Tibial nerve (tissue), 4 donors: ENCODE data around the gene MS4A2. TPM values are rescaled to one million over a fixed set of nuclear protein-coding genes. Genes with fewer than 3 reads are reported as not detected.

Experiments
- DNase-seq, 2 donors: peaks; one replicate each; pipeline ENCODE4 v3.0.0-alpha.2; 2019; ENCODE audit warnings: low spot score in 2 of 2
- H3K27ac ChIP-seq, 4 donors: fragments of 200-600 bp; sonication (generic) in 3 of 4; one replicate each; pipeline ENCODE4 v1.5.1; 2017 to 2019; ENCODE audit warnings: mild to moderate bottlenecking in 1 of 4
- H3K27me3 ChIP-seq, 2 donors: fragments of 200-600 bp; sonication (generic) in 1 of 2; one replicate each; pipeline versions ENCODE4 v1.5.1 to v1.6.0; 2017 to 2019
- H3K36me3 ChIP-seq, 3 donors: fragments of 200-600 bp; sonication (generic); one replicate each; pipeline ENCODE4 v1.5.1; 2018 to 2019
- H3K4me1 ChIP-seq, 4 donors: fragments of 200-600 bp; sonication (generic) in 3 of 4; one replicate each; pipeline ENCODE4 v1.5.1; 2017 to 2019
- H3K4me3 ChIP-seq, 4 donors: fragments of 200-600 bp; sonication (generic) in 3 of 4; one replicate each; pipeline ENCODE4 v1.5.1; 2017 to 2019; ENCODE audit warnings: mild to moderate bottlenecking in 1 of 4, moderate library complexity in 1 of 4
- H3K9me3 ChIP-seq, 4 donors: fragments of 200-600 bp; sonication (generic) in 3 of 4; one replicate each; pipeline ENCODE4 v1.5.1; 2017 to 2019
- EP300 ChIP-seq, 2 donors: sonication (generic); formaldehyde crosslinking; IDR thresholded peaks; one replicate each; pipeline ENCODE4 v1.6.1; 2017; ENCODE audit warnings: antibody characterized with exemption in 2 of 2, mild to moderate bottlenecking in 1 of 2
- POLR2A ChIP-seq, 2 donors: fragments of 450-650 bp; IDR thresholded peaks; one replicate each; pipeline ENCODE4 v1.6.1; 2017; ENCODE audit warnings: antibody characterized with exemption in 2 of 2, mild to moderate bottlenecking in 2 of 2, moderate library complexity in 2 of 2
- WGBS, 2 donors: methylation state at CpG; one replicate each; pipeline ENCODE4 v1.1.5; 2018; 5-methylcytosine and 5-hydroxymethylcytosine counted together
- total RNA-seq, 4 donors: library from RNA; depleted of rRNA; stranded (reverse); fragments of >200 nt; gene quantifications; one replicate each; pipeline ENCODE4 v1.1.0, GENCODE V29; 2016
- TF ChIP-seq, protein P1 (sequence below), 5 experiments: fragments of 200-600 bp in 3 of 5; fragments of 450-650 bp in 2 of 5; sonication (generic) in 3 of 5; IDR thresholded peaks; one replicate each; pipeline ENCODE4 v1.5.1; 2016 to 2019; ENCODE audit warnings: antibody characterized with exemption in 5 of 5, mild to moderate bottlenecking in 3 of 5, moderate library complexity in 2 of 5

The MS4A2 gene
- total RNA-seq, 4 donors from 2014 or later = 1.8 to 1.9 TPM; not detected in 2

DNA sequence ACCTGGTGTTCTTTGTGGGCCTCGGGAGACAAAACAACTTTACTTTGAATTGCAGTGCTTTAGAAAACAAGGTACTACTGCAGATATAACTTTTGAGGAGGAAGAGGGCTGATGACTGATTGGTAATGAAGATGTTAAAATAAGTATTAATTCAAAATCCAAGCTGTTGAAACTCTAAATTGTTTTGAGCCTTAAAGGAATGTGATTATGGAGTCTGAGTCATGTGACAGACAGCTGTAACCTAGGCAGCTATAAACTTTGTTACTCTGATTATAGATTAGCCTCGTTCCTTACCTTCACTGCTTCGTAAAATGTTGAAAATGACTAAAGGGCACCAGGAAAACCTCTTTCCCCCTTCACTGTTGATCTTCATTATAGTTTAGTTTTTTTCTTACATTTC lies 43.4 kb downstream of the MS4A2 start:
- 66 to 70% methylated on average over 3 of the region's 3 CpGs for WGBS, 2 donors
- no peaks in the 10 kb centered on the region for H3K36me3 ChIP-seq
- no peaks in the 10 kb centered on the region for H3K27me3 ChIP-seq
- H3K27ac ChIP-seq = no peak overlapping the region
- TF ChIP-seq EP300 (IDR thresholded peaks at IDR 0.05) = no peak
- TF ChIP-seq, protein P1, sequence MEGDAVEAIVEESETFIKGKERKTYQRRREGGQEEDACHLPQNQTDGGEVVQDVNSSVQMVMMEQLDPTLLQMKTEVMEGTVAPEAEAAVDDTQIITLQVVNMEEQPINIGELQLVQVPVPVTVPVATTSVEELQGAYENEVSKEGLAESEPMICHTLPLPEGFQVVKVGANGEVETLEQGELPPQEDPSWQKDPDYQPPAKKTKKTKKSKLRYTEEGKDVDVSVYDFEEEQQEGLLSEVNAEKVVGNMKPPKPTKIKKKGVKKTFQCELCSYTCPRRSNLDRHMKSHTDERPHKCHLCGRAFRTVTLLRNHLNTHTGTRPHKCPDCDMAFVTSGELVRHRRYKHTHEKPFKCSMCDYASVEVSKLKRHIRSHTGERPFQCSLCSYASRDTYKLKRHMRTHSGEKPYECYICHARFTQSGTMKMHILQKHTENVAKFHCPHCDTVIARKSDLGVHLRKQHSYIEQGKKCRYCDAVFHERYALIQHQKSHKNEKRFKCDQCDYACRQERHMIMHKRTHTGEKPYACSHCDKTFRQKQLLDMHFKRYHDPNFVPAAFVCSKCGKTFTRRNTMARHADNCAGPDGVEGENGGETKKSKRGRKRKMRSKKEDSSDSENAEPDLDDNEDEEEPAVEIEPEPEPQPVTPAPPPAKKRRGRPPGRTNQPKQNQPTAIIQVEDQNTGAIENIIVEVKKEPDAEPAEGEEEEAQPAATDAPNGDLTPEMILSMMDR (IDR thresholded peaks at IDR 0.05) = no peak
- TF ChIP-seq POLR2A (IDR thresholded peaks at IDR 0.05) = no peak
- H3K4me3 ChIP-seq = no peak overlapping the region
- no peaks in the 10 kb centered on the region for H3K4me1 ChIP-seq
- H3K9me3 ChIP-seq = peaks cover 0 to 23% (median 0%) of the 10 kb centered on the region in 4 donors
- no peak for DNase-seq

DNA sequence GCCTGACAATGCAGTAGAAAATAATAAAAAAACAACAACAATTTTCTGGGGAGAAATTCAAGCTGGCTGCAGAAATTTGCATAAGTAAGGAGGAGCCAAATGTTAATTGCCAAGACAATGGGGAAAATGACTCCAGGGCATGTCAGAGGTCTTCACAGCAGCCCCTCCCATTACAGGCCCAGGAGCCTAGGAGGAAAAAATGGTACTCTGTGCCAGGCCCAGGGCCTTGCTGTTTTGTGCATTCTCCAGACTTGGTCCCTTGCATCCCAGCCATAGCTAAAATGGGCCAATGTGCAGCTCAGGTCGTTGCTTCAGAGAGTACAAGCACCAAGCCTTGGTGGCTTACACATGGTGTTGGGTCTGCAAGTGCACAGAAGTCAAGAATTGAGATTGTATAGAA lies 45.5 kb downstream of the MS4A2 start:
- peaks cover 0 to 31% (median 0%) of the 10 kb centered on the region in 4 donors for H3K9me3 ChIP-seq
- H3K4me1 ChIP-seq = no peaks in the 10 kb centered on the region
- no peak for DNase-seq
- WGBS, 2 donors = 9 to 14% methylated on average over 1 of the region's 1 CpG
- H3K27ac ChIP-seq = no peak overlapping the region
- no peak overlapping the region for H3K4me3 ChIP-seq
- TF ChIP-seq POLR2A (IDR thresholded peaks at IDR 0.05) (no peak), EP300 (IDR thresholded peaks at IDR 0.05) (no peak)
- TF ChIP-seq, protein P1 (IDR thresholded peaks at IDR 0.05) = no peak
- H3K36me3 ChIP-seq = no peaks in the 10 kb centered on the region
- H3K27me3 ChIP-seq = no peaks in the 10 kb centered on the region

DNA sequence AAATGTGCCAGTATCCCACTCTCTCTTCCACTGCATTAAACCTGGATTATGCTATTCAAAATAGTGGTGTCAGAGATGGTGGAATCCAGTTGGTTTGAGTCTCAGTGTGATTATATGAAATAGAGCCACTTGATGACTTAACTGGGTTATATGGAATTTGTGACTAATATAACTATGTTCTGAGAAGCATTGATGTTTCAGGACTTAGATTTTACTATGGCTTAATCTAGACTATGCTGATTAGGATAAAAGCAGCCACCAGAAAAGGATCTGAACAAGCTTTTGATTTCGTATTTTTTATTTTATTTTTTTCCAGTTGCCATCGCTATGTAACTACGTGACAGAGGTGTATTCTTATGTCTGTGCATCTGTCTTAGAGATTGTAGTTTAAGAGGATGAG lies 55.3 kb downstream of the MS4A2 start:
- no peaks in the 10 kb centered on the region for H3K9me3 ChIP-seq
- H3K27ac ChIP-seq = no peak overlapping the region
- TF ChIP-seq EP300 (IDR thresholded peaks at IDR 0.05) = no peak
- TF ChIP-seq POLR2A (IDR thresholded peaks at IDR 0.05) = no peak
- TF ChIP-seq, protein P1 (IDR thresholded peaks at IDR 0.05) = no peak

DNA sequence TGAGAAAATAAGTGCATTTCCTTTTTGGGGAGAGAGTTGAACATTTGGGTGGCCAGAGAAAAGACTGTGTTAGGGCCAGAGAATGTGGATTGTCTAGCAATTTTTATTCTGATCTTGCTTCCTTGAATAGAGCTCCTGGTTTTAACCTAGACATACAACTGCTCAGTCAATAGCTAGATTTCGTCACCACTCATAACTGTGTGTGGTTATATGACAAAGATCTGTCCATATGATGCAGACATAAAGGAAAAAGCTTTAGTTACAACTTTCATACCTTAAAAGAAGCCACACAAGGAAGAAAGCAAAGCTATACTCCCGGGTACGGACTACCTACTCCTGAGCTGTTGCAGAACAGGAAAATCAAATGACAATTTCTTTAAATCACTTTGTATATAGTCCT lies 57.2 kb downstream of the MS4A2 start:
- no peak overlapping the region for H3K27ac ChIP-seq
- no peak overlapping the region for H3K4me3 ChIP-seq
- H3K36me3 ChIP-seq = no peaks in the 10 kb centered on the region
- H3K27me3 ChIP-seq = no peaks in the 10 kb centered on the region
- no peak for DNase-seq
- no peaks in the 10 kb centered on the region for H3K9me3 ChIP-seq
- TF ChIP-seq, protein P1 (IDR thresholded peaks at IDR 0.05) = no peak
- no peak for TF ChIP-seq EP300 (IDR thresholded peaks at IDR 0.05)
- no peak for TF ChIP-seq POLR2A (IDR thresholded peaks at IDR 0.05)
- no peaks in the 10 kb centered on the region for H3K4me1 ChIP-seq
- 84 to 97% methylated on average over 3 of the region's 3 CpGs for WGBS, 2 donors

More for the DNA sequence above, 55.3 kb downstream of the MS4A2 start:
- Histone ChIP-seq H3K27me3 (no peaks in the 10 kb centered on the region), H3K4me3 (no peak overlapping the region), H3K4me1 (no peaks in the 10 kb centered on the region), H3K36me3 (no peaks in the 10 kb centered on the region)
- WGBS, 2 donors = 90% methylated on average over 3 of the region's 3 CpGs
- no peak for DNase-seq

Other genes with a start within 250 kb of the MS4A2 start
- not detected for gene CBLIF, start 243.2 kb upstream of the MS4A2 start, total RNA-seq
- not detected for gene TCN1, start 222.2 kb upstream of the MS4A2 start, total RNA-seq
- gene OOSP3, start 209.9 kb upstream of the MS4A2 start, total RNA-seq = not detected
- gene OOSP1, start 150.2 kb upstream of the MS4A2 start, total RNA-seq = not detected
- not detected for gene OOSP4A, start 124.6 kb upstream of the MS4A2 start, total RNA-seq
- gene OOSP4B, start 71.5 kb upstream of the MS4A2 start, total RNA-seq = not detected
- gene OOSP2, start 48.3 kb upstream of the MS4A2 start, total RNA-seq = not detected
- gene MS4A3, start 32.0 kb upstream of the MS4A2 start, total RNA-seq = not detected
- 100 to 1,000 TPM in 1 of 4 donors, 10 to 100 TPM in 3; 53.1 to 103 (median 71.4) TPM for gene MS4A6A, start 94.4 kb downstream of the MS4A2 start, total RNA-seq
- gene MS4A4E, start 154.5 kb downstream of the MS4A2 start, total RNA-seq = 10 to 100 TPM in 3 of 4 donors, 1 to 10 TPM in 1; 4.8 to 15.9 (median 13.2) TPM
- gene MS4A4A, start 192.0 kb downstream of the MS4A2 start, total RNA-seq = 10 to 100 TPM; 27.8 to 55.8 (median 38.3) TPM
- gene MS4A6E, start 238.6 kb downstream of the MS4A2 start, total RNA-seq = not detected